HEK293 (cell line): ENCODE measurements around the gene IP6K2.

Experiments used
- CTCF ChIA-PET: fragments of 350-600 bp; formaldehyde crosslinking; extraction: SDS; loops from one replicate; lab custom pipeline; 2021; ENCODE audit warnings: antibody characterized with exemption; lab: Yijun Ruan, JAX
- POLR2A ChIA-PET: fragments of 300-600 bp; formaldehyde crosslinking; extraction: SDS; loops from one replicate; lab custom pipeline; 2020; ENCODE audit warnings: antibody characterized with exemption, inconsistent platforms; lab: Yijun Ruan, JAX
- H3K27ac ChIP-seq: fragments of 200-500 bp; sonication (Bioruptor generic); 2 replicates; pipeline ENCODE4 v1.5.1; 2014; ENCODE audit warnings: low read depth, low read length, control low read depth, inconsistent platforms; ENCODE audit errors: extremely low read depth
- H3K36me3 ChIP-seq, 2 experiments: fragments of 200-500 bp in 1 of 2; sonication (Bioruptor generic) in 1 of 2; 1 replicate in 1 of 2; 2 replicates in 1 of 2; pipeline ENCODE4 v1.5.1; 2014 to 2017; ENCODE audit warnings: inconsistent platforms in 2 of 2, low read length in 2 of 2; ENCODE audit not compliant: control insufficient read depth in 2 of 2, insufficient read depth in 1 of 2
- H3K4me1 ChIP-seq: fragments of 200-500 bp; sonication (Bioruptor generic); 2 replicates; pipeline ENCODE4 v1.5.1; 2014; ENCODE audit warnings: mild to moderate bottlenecking, low read length, inconsistent platforms; ENCODE audit not compliant: control insufficient read depth, insufficient read depth
- H3K4me3 ChIP-seq: 2 replicates; pipeline ENCODE4 v1.5.1; 2011; ENCODE audit warnings: low read depth, mild to moderate bottlenecking, control low read depth, low read length, moderate library complexity
- H3K9me3 ChIP-seq: fragments of 200-500 bp; sonication (Bioruptor generic); 2 replicates; pipeline ENCODE4 v1.5.1; 2014; ENCODE audit warnings: low read depth, low read length, inconsistent platforms; ENCODE audit not compliant: control insufficient read depth, insufficient read depth
- BCL6B ChIP-seq: fragments of 450-650 bp; formaldehyde crosslinking; IDR thresholded peaks from 2 replicates; pipeline ENCODE4 v1.5.1; 2017; ENCODE audit warnings: missing biosample characterization, missing genetic modification characterization
- GLIS1 ChIP-seq: fragments of 450-650 bp; formaldehyde crosslinking; IDR thresholded peaks from 2 replicates; pipeline ENCODE4 v1.5.1; 2016; ENCODE audit warnings: missing biosample characterization, missing genetic modification characterization
- KLF7 ChIP-seq: fragments of 450-650 bp; formaldehyde crosslinking; IDR thresholded peaks from 2 replicates; pipeline ENCODE4 v1.5.1; 2016; ENCODE audit warnings: missing biosample characterization, missing genetic modification characterization, borderline replicate concordance
- MEIS1 ChIP-seq: sonication (generic); formaldehyde crosslinking; IDR thresholded peaks from 2 replicates; pipeline ENCODE4 v1.8.1; 2022; ENCODE audit warnings: missing genetic modification reagents, mild to moderate bottlenecking, borderline replicate concordance
- PATZ1 ChIP-seq: fragments of 450-650 bp; formaldehyde crosslinking; IDR thresholded peaks from 2 replicates; pipeline ENCODE4 v1.5.1; 2016; ENCODE audit warnings: missing biosample characterization, missing genetic modification characterization
- PRDM2 ChIP-seq: fragments of 450-650 bp; formaldehyde crosslinking; IDR thresholded peaks from 2 replicates; pipeline ENCODE4 v1.5.1; 2016; ENCODE audit warnings: missing biosample characterization, missing genetic modification characterization, borderline replicate concordance
- ZEB2 ChIP-seq: fragments of 450-650 bp; formaldehyde crosslinking; IDR thresholded peaks from 2 replicates; pipeline ENCODE4 v1.5.1; 2016; ENCODE audit warnings: missing biosample characterization, missing genetic modification characterization
- ZNF266 ChIP-seq: fragments of 450-650 bp; formaldehyde crosslinking; IDR thresholded peaks from 2 replicates; pipeline ENCODE4 v1.5.1; 2016; ENCODE audit warnings: missing biosample characterization, missing genetic modification characterization, low read depth
- ZNF335 ChIP-seq: fragments of 450-650 bp; formaldehyde crosslinking; conservative IDR thresholded peaks from 2 replicates; pipeline ENCODE4 v1.5.1; 2016; ENCODE audit warnings: missing biosample characterization, missing genetic modification characterization
- ZNF37A ChIP-seq: fragments of 450-650 bp; IDR thresholded peaks from 2 replicates; pipeline ENCODE4 v1.5.1; 2018; ENCODE audit warnings: missing biosample characterization, missing genetic modification characterization
- ZNF521 ChIP-seq: fragments of 450-650 bp; formaldehyde crosslinking; IDR thresholded peaks from 2 replicates; pipeline ENCODE4 v1.5.1; 2017; ENCODE audit warnings: missing biosample characterization, mild to moderate bottlenecking, missing genetic modification characterization
- ZNF560 ChIP-seq: fragments of 450-650 bp; formaldehyde crosslinking; IDR thresholded peaks from 2 replicates; pipeline ENCODE4 v1.5.1; 2017; ENCODE audit warnings: missing biosample characterization, missing genetic modification characterization, borderline replicate concordance
- ZNF624 ChIP-seq: fragments of 450-650 bp; formaldehyde crosslinking; IDR thresholded peaks from 2 replicates; pipeline ENCODE4 v1.5.1; 2017; ENCODE audit warnings: missing biosample characterization, missing genetic modification characterization
- ZNF639 ChIP-seq: fragments of 450-650 bp; formaldehyde crosslinking; IDR thresholded peaks from 2 replicates; pipeline ENCODE4 v1.5.1; 2016; ENCODE audit warnings: missing biosample characterization, missing genetic modification characterization
- ZNF692 ChIP-seq: fragments of 450-650 bp; formaldehyde crosslinking; IDR thresholded peaks from 2 replicates; pipeline ENCODE4 v1.5.1; 2016; ENCODE audit warnings: missing biosample characterization, missing genetic modification characterization
- ZNF76 ChIP-seq: fragments of 450-650 bp; formaldehyde crosslinking; IDR thresholded peaks from 2 replicates; pipeline ENCODE4; 2016; ENCODE audit warnings: low read depth, missing biosample characterization, missing genetic modification characterization, borderline replicate concordance
- ZNF768 ChIP-seq: fragments of 450-650 bp; formaldehyde crosslinking; IDR thresholded peaks from 2 replicates; pipeline ENCODE4 v1.5.1; 2018; ENCODE audit warnings: missing biosample characterization, mild to moderate bottlenecking, missing genetic modification characterization

Gene IP6K2

GRCh38 chr3:48648188-48648850 lies 68.7 kb downstream of the IP6K2 start:
- H3K4me1 ChIP-seq, result no peaks in the 10 kb centered on the region
- CTCF ChIA-PET, result no interaction called here
- POLR2A ChIA-PET, result no interaction called here
- H3K27ac ChIP-seq, result no peak overlapping the region
- TF ChIP-seq GLIS1, result no peak
- TF ChIP-seq ZNF335 (tag by site-specific recombination), result no peak
- no peak for TF ChIP-seq PRDM2 (tag by site-specific recombination)
- no peak for TF ChIP-seq ZNF521 (tag by site-specific recombination)
- no peak for TF ChIP-seq ZNF37A (tag by site-specific recombination)
- no peak for TF ChIP-seq ZNF692
- no peak for TF ChIP-seq ZNF76
- TF ChIP-seq ZEB2, result no peak
- no peak for TF ChIP-seq ZNF624 (tag by site-specific recombination)
- TF ChIP-seq MEIS1 (CRISPR knock-in tag), result no peak
- no peak for TF ChIP-seq ZNF560 (tag by site-specific recombination)
- no peak for TF ChIP-seq ZNF768 (tag by site-specific recombination)
- TF ChIP-seq PATZ1, result no peak
- TF ChIP-seq KLF7, result no peak
- TF ChIP-seq BCL6B, result no peak
- no peak for TF ChIP-seq ZNF639 (tag by site-specific recombination)
- TF ChIP-seq ZNF266 (tag by site-specific recombination), result no peak
- H3K36me3 ChIP-seq, result no peaks in the 10 kb centered on the region
- H3K9me3 ChIP-seq, result no peaks in the 10 kb centered on the region
- no peak overlapping the region for H3K4me3 ChIP-seq
